Measurements from ENCODE around the gene SHANK3. TPM values are rescaled to one million over a fixed set of nuclear protein-coding genes. Genes with fewer than 3 reads are reported as not detected.

Gene SHANK3
- total and polyA plus RNA-seq, 2 donors (not counting 3 experiments of a cell fraction or from before 2014, with no cell fraction given), result 26.1 to 158 TPM

- no peaks in the 10 kb centered on the region for H3K9me1 ChIP-seq (replicated peaks; ENCODE audit: control insufficient read depth, extremely low read depth, insufficient read depth, low read length)
- no peak for DNase-seq (ENCODE audit: low read depth, low spot score)
- ChIA-PET CTCF (interaction anchor here (1.4 to 4.0 kb wide), 4 partner anchors 60 to 150 kb away, joined by 4 to 26 read pairs (median 5); no protein-coding TSS in a partner anchor), POLR2A (no interaction called here)
- no peaks in the 10 kb centered on the region for H3K36me3 ChIP-seq (ENCODE audit: control insufficient read depth in 2 of 2, extremely low read depth in 1 of 2, insufficient read depth in 2 of 2, low read length in 2 of 2)
- H3K9me3 ChIP-seq (replicated peaks; ENCODE audit: control insufficient read depth, insufficient read depth, low read length), result no peaks in the 10 kb centered on the region
- H3K27me3 ChIP-seq (ENCODE audit: control insufficient read depth in 2 of 2, insufficient read depth in 2 of 2, low read length in 2 of 2), result no peaks in the 10 kb centered on the region
- no peak overlapping the region for H3K4me2 ChIP-seq (ENCODE audit: insufficient read depth, low read length)
- TF ChIP-seq JUN (IDR thresholded peaks at IDR 0.05; ENCODE audit: borderline replicate concordance, insufficient read depth, insufficient read length, low read depth) (no peak), MAX (IDR thresholded peaks at IDR 0.05; ENCODE audit: insufficient read depth, insufficient read length) (no peak), EZH2 (IDR thresholded peaks at IDR 0.05; ENCODE audit: borderline replicate concordance, low read depth, low read length, severe bottlenecking) (no peak), GATA2 (IDR thresholded peaks at IDR 0.05; ENCODE audit: insufficient read depth, insufficient read length, low read depth, low read length) (no peak), FOS (IDR thresholded peaks at IDR 0.05; ENCODE audit: borderline replicate concordance, insufficient read depth, low read length) (no peak), POLR2A (IDR thresholded peaks at IDR 0.05; ENCODE audit: low read depth, low read length) (no peak), MYC (IDR thresholded peaks at IDR 0.05; ENCODE audit: low read depth, low read length) (no peak), POLR2AphosphoS5 (IDR thresholded peaks at IDR 0.05; ENCODE audit: insufficient read depth, low read depth, low read length) (no peak)
- TF ChIP-seq, protein P1, sequence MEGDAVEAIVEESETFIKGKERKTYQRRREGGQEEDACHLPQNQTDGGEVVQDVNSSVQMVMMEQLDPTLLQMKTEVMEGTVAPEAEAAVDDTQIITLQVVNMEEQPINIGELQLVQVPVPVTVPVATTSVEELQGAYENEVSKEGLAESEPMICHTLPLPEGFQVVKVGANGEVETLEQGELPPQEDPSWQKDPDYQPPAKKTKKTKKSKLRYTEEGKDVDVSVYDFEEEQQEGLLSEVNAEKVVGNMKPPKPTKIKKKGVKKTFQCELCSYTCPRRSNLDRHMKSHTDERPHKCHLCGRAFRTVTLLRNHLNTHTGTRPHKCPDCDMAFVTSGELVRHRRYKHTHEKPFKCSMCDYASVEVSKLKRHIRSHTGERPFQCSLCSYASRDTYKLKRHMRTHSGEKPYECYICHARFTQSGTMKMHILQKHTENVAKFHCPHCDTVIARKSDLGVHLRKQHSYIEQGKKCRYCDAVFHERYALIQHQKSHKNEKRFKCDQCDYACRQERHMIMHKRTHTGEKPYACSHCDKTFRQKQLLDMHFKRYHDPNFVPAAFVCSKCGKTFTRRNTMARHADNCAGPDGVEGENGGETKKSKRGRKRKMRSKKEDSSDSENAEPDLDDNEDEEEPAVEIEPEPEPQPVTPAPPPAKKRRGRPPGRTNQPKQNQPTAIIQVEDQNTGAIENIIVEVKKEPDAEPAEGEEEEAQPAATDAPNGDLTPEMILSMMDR (IDR thresholded peaks at IDR 0.05; ENCODE audit: extremely low read depth in 1 of 2, insufficient read depth in 1 of 2, low read depth in 1 of 2, low read length in 2 of 2), result no peak
- no peaks in the 10 kb centered on the region for H4K20me1 ChIP-seq (replicated peaks; ENCODE audit: control insufficient read depth, extremely low read depth, insufficient read depth, low read length)
- H3K9ac ChIP-seq (replicated peaks; ENCODE audit: extremely low read depth, insufficient read depth, low read length), result no peak overlapping the region
- H2AFZ ChIP-seq (ENCODE audit: low read depth, low read length), result no peak overlapping the region
- no TSS peak for BruUV-seq (replicated peaks)
- dilution Hi-C loops (cut with MboI; ENCODE audit: extremely low pct_ligation_motif_present, low sequenced_read_pairs), result no loop called here
- H3K4me1 ChIP-seq (ENCODE audit: control insufficient read depth, extremely low read depth, insufficient read depth, low read length), result peaks cover 24% of the 10 kb centered on the region
- H3K79me2 ChIP-seq (ENCODE audit: control insufficient read depth, insufficient read depth, low read length), result no peaks in the 10 kb centered on the region
- H3K4me3 ChIP-seq (replicated peaks in 1 of 3; ENCODE audit: insufficient read depth in 1 of 3, low read depth in 1 of 3, low read length in 3 of 3), result no peak overlapping the region
- FAIRE-seq, result no peak
- H3K27ac ChIP-seq (ENCODE audit: insufficient read depth, low read depth, low read length), result no peak overlapping the region
- intact Hi-C loops (cut with micrococcal nuclease), result no loop called here
Measured at GRCh38 chr22:50625131-50625567, 47.5 kb upstream of the SHANK3 start.

All from endothelial cell of umbilical vein (primary cell).